GM12878 (cell line): ENCODE results near the gene AGBL5. TPM values are rescaled to one million over a fixed set of nuclear protein-coding genes. Genes with fewer than 3 reads are reported as not detected.

Experiments used
- ATAC-seq: fragments of 200-7000 bp; cut with Tn5 transposase; 3 replicates; pipeline ENCODE4 v1.9.1; 2020; ENCODE audit warnings: mild to moderate bottlenecking, moderate library complexity
- BruUV-seq: library from RNA; stranded (reverse); fragments of 400-500 nt; replicated peaks from 2 replicates; lab custom pipeline; 2021; lab: Mats Ljungman, UMichigan
- CTCF ChIA-PET: fragments of 300-600 bp; sonication (Branson Sonifier 250); formaldehyde crosslinking; extraction: SDS; loops from one replicate; lab custom pipeline; 2021; ENCODE audit warnings: inconsistent platforms; lab: Yijun Ruan, JAX
- POLR2A ChIA-PET: fragments of 350-600 bp; formaldehyde crosslinking; extraction: SDS; loops from one replicate; lab custom pipeline; 2021; ENCODE audit warnings: inconsistent platforms; lab: Charles Lee
- RAD21 ChIA-PET: fragments of 300-600 bp; sonication (Branson Sonifier 250); formaldehyde crosslinking; loops from one replicate; lab custom pipeline; 2023; ENCODE audit warnings: antibody characterized with exemption; ENCODE audit not compliant: unreplicated experiment; lab: Charles Lee
- SMC1A ChIA-PET: fragments of 300-600 bp; sonication (Branson Sonifier 250); formaldehyde crosslinking; loops from one replicate; lab custom pipeline; 2023; ENCODE audit not compliant: unreplicated experiment, uncharacterized antibody; lab: Charles Lee
- DNase-seq: peaks from one replicate; pipeline ENCODE4 v3.0.0-alpha.2; 2011; ENCODE audit warnings: low read depth, low spot score
- FAIRE-seq: peaks from 3 replicates; lab custom pipeline; 2011; peaks lifted over from hg19 to GRCh38; lab: Jason Lieb, UNC
- H2AFZ ChIP-seq: 2 replicates; pipeline ENCODE4 v1.6.0; 2011; ENCODE audit warnings: low read depth, low read length, control low read depth; ENCODE audit not compliant: control insufficient read depth
- H3K27ac ChIP-seq: 2 replicates; pipeline ENCODE4 v1.5.1; 2011; ENCODE audit warnings: control low read depth; ENCODE audit not compliant: control insufficient read depth, insufficient read depth
- H3K27me3 ChIP-seq, 2 experiments: replicated peaks in 1 of 2; 2 replicates each; pipeline versions ENCODE4 v1.6.0 to v1.6.1; 2011; ENCODE audit warnings: low read length in 1 of 2; ENCODE audit not compliant: control insufficient read depth in 2 of 2, insufficient read depth in 2 of 2
- H3K36me3 ChIP-seq, 2 experiments: 2 replicates each; pipeline ENCODE4 v1.5.1; 2011; ENCODE audit warnings: low read length in 1 of 2; ENCODE audit not compliant: control insufficient read depth in 2 of 2, insufficient read depth in 2 of 2
- H3K4me1 ChIP-seq: 2 replicates; pipeline ENCODE4 v1.6.1; 2011; ENCODE audit warnings: mild to moderate bottlenecking, low read length, moderate library complexity, mixed read lengths; ENCODE audit not compliant: control insufficient read depth, insufficient read depth
- H3K4me2 ChIP-seq: 2 replicates; pipeline ENCODE4 v1.6.0; 2011; ENCODE audit warnings: control low read depth; ENCODE audit not compliant: control insufficient read depth, insufficient read depth
- H3K4me3 ChIP-seq: fragments of 200-600 bp; sonication (generic); 2 replicates; pipeline ENCODE4 v1.5.1; 2016
- H3K79me2 ChIP-seq: 2 replicates; pipeline ENCODE4 v1.6.0; 2011; ENCODE audit warnings: low read length; ENCODE audit not compliant: control insufficient read depth, insufficient read depth
- H3K9ac ChIP-seq: 2 replicates; pipeline ENCODE4 v1.8.0; 2011; ENCODE audit warnings: low read length, control low read depth, mixed read lengths; ENCODE audit not compliant: control insufficient read depth, insufficient read depth
- H3K9me3 ChIP-seq: replicated peaks from 3 replicates; pipeline ENCODE4 v1.5.1; 2011; ENCODE audit warnings: mild to moderate bottlenecking, low read length; ENCODE audit not compliant: control insufficient read depth, insufficient read depth
- H4K20me1 ChIP-seq: 2 replicates; pipeline ENCODE4 v1.6.0; 2011; ENCODE audit not compliant: control insufficient read depth, insufficient read depth
- CBX5 ChIP-seq: sonication (generic); IDR thresholded peaks from 2 replicates; pipeline ENCODE4 v1.6.1; 2016; ENCODE audit warnings: low read depth, moderate library complexity, mild to moderate bottlenecking, inconsistent platforms
- CHD2 ChIP-seq: IDR thresholded peaks from 2 replicates; pipeline ENCODE4 v1.6.1; 2011; ENCODE audit warnings: low read depth, low read length, improper control_type of control experiment, borderline replicate concordance
- FOXM1 ChIP-seq: IDR thresholded peaks from 2 replicates; pipeline ENCODE4 v1.6.1; 2012; ENCODE audit warnings: low read depth, mild to moderate bottlenecking, inconsistent platforms, low read length, moderate library complexity
- GABPA ChIP-seq: IDR thresholded peaks from 2 replicates; pipeline ENCODE4 v1.6.1; 2014; ENCODE audit warnings: antibody characterized with exemption, low read depth, mild to moderate bottlenecking, inconsistent platforms
- JUNB ChIP-seq: IDR thresholded peaks from 2 replicates; pipeline ENCODE4 v1.6.1; 2016; ENCODE audit warnings: antibody characterized with exemption, mild to moderate bottlenecking
- LARP7 ChIP-seq: fragments of 450-650 bp; IDR thresholded peaks from 2 replicates; pipeline ENCODE4 v1.6.1; 2017; ENCODE audit warnings: mild to moderate bottlenecking
- MXI1 ChIP-seq: fragments of 150-350 bp; IDR thresholded peaks from 2 replicates; pipeline ENCODE4 v1.6.1; 2011; ENCODE audit warnings: low read depth, mild to moderate bottlenecking, inconsistent platforms, low read length, improper control_type of control experiment
- PAX8 ChIP-seq: fragments of 450-650 bp; IDR thresholded peaks from 2 replicates; pipeline ENCODE4 v1.6.1; 2017; ENCODE audit warnings: mild to moderate bottlenecking, moderate library complexity
- POLR2AphosphoS5 ChIP-seq: IDR thresholded peaks from 2 replicates; pipeline ENCODE4 v1.6.1; 2011; ENCODE audit warnings: mild to moderate bottlenecking, low read length, inconsistent platforms
- RAD51 ChIP-seq: fragments of 450-650 bp; IDR thresholded peaks from 2 replicates; pipeline ENCODE4 v1.6.1; 2016; ENCODE audit warnings: moderate library complexity, mild to moderate bottlenecking, inconsistent platforms
- RUNX3 ChIP-seq: IDR thresholded peaks from 2 replicates; pipeline ENCODE4 v1.6.1; 2012; ENCODE audit warnings: low read length, inconsistent platforms
- STAT3 ChIP-seq: IDR thresholded peaks from 2 replicates; pipeline ENCODE4 v1.6.1; 2011; ENCODE audit warnings: low read depth, low read length, improper control_type of control experiment
- YBX1 ChIP-seq: fragments of 450-650 bp; IDR thresholded peaks from 2 replicates; pipeline ENCODE4 v1.6.1; 2016; ENCODE audit warnings: antibody characterized with exemption
- ZNF384 ChIP-seq: IDR thresholded peaks from 2 replicates; pipeline ENCODE4 v1.6.1; 2012; ENCODE audit warnings: low read depth, mild to moderate bottlenecking, low read length, improper control_type of control experiment, borderline replicate concordance
- WGBS: methylation state at CpG from one replicate; pipeline ENCODE4 v1.1.6; 2016; ENCODE audit warnings: low lambda C conversion rate; ENCODE audit not compliant: insufficient replicate concordance, insufficient coverage; ENCODE audit errors: missing lambda C conversion rate; 5-methylcytosine and 5-hydroxymethylcytosine counted together
- in situ Hi-C: fragments of 300-500 bp; cut with MboI; formaldehyde crosslinking; loops from 9 replicates; pipeline ENCODE4 v1.14.3; 2018; ENCODE audit warnings: mixed read lengths
- intact Hi-C: fragments of 100-400 bp; cut with micrococcal nuclease; formaldehyde crosslinking; loops from one replicate; pipeline ENCODE4 v1.14.2; 2022; ENCODE audit not compliant: unreplicated experiment
- polyA plus RNA-seq, 11 experiments: library from polyadenylated mRNA; depleted of rRNA in 4 of 11; unstranded in 6 of 11; stranded (reverse) in 5 of 11; fragments of >200 nt; fragmentation: Nextera tagmentation in 4 of 11; fragmentation: Illumina TruSeq in 1 of 11; extraction: Ambion mirVana in 4 of 11; extraction: Trizol in 1 of 11; gene quantifications; 1 replicate in 1 of 11; 2 replicates in 10 of 11; pipeline versions ENCODE4 v1.2.1 to v1.2.3, GENCODE V29; 2011 to 2016; ENCODE audit warnings: inconsistent platforms in 2 of 11, missing spikeins in 2 of 11, low read depth in 1 of 11
- total RNA-seq, 4 experiments: library from RNA; depleted of rRNA in 3 of 4; stranded (reverse); fragments of >200 nt in 3 of 4; fragmentation: Illumina TruSeq in 1 of 4; extraction: Trizol in 1 of 4; gene quantifications; 2 replicates each; pipeline versions ENCODE4 v1.2.1 to v1.2.3, GENCODE V29; 2013 to 2021
- TF ChIP-seq, protein P1 (sequence below): IDR thresholded peaks from 2 replicates; pipeline ENCODE4 v1.6.1; 2011; ENCODE audit warnings: low read depth, low read length, improper control_type of control experiment, borderline replicate concordance
- TF ChIP-seq, protein P2 (sequence below): IDR thresholded peaks from 2 replicates; pipeline ENCODE4 v1.6.1; 2012; ENCODE audit warnings: low read depth, low read length, improper control_type of control experiment

The AGBL5 gene
- total and polyA plus RNA-seq, 10 of the 15 experiments (the other 5 are each of a cell fraction or from before 2014, with no cell fraction given): 1.9 to 28.5 (median 19.5) TPM

DNA sequence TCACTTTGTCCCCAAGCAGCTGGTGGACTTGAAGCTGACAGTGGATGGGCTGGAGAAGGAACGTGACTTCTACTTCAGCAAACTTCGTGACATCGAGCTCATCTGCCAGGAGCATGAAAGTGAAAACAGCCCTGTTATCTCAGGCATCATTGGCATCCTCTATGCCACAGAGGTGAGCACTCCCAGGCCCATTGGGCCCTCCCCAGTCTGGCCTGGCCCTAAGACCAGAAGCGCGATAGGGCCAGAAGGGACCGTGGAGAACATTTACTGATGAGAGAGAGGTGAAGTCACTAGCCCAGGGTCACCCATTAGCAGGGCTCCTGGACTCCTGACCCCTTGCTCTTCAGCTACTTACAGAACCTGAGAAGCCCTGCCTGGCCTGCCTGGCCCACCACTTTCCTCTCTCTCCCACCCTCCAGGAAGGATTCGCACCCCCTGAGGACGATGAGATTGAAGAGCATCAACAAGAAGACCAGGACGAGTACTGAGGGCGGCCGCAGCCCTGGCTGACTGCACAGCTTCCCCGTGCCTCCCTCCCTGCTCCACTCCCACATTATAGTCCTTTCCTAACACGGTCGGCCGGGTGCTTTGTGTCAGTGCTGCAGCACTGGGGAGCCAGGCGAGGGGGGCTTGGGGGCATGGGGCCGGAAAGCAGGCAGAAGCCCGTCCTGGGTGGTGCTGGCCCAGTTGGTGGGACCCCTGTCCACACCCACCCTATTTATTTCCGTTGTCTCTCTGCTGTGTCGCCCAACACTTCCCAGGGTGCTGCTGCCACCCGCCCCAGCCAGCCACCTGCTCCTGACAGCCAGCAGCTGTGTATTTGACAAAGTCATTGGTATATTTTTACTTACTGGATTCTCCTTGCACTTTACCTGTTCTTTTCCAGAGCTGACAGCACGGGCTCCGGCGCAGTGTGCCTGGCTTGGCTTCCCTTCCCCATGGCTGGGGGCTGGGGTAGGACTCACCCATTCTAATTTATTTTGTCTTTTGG, 25.3 kb upstream of the AGBL5 start:
- ChIA-PET RAD21 (interaction anchor here (1.2 kb wide), 1 partner anchor 24 kb away, joined by 3 read pairs; no protein-coding TSS in a partner anchor), CTCF (interaction anchor here (1.2 kb wide), 1 partner anchor 45 kb away, joined by 3 read pairs; no protein-coding TSS in a partner anchor)
- H3K27ac ChIP-seq: no peak overlapping the region
- TF ChIP-seq YBX1: no peak
- no peak for TF ChIP-seq ZNF384
- TF ChIP-seq CHD2: no peak
- TF ChIP-seq, protein P1, sequence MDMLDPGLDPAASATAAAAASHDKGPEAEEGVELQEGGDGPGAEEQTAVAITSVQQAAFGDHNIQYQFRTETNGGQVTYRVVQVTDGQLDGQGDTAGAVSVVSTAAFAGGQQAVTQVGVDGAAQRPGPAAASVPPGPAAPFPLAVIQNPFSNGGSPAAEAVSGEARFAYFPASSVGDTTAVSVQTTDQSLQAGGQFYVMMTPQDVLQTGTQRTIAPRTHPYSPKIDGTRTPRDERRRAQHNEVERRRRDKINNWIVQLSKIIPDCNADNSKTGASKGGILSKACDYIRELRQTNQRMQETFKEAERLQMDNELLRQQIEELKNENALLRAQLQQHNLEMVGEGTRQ: no peak
- no peak for TF ChIP-seq STAT3
- TF ChIP-seq JUNB: no peak
- no peak for TF ChIP-seq CBX5
- no peak for TF ChIP-seq MXI1
- no peak for TF ChIP-seq RUNX3
- no peak for TF ChIP-seq FOXM1
- no peak for TF ChIP-seq POLR2AphosphoS5
- TF ChIP-seq RAD51: no peak
- TF ChIP-seq LARP7: no peak
- TF ChIP-seq GABPA: no peak
- no peak for TF ChIP-seq PAX8
- TF ChIP-seq, protein P2, sequence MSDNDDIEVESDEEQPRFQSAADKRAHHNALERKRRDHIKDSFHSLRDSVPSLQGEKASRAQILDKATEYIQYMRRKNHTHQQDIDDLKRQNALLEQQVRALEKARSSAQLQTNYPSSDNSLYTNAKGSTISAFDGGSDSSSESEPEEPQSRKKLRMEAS: no peak
- TF ChIP-seq, all 136 proteins: peak for 0
- in situ Hi-C loops (no loop called here), intact Hi-C loops (no loop called here)
- no peaks in the 10 kb centered on the region for H4K20me1 ChIP-seq
- DNase-seq: no peak
- SMC1A ChIA-PET: interaction anchor here (0.9 kb wide), 1 partner anchor 9 kb away, joined by 3 read pairs; no protein-coding TSS in a partner anchor
- H3K9ac ChIP-seq: no peak overlapping the region
- 96% methylated on average over 22 of the region's 24 CpGs for WGBS
- POLR2A ChIA-PET: interaction anchor here (0.5 kb wide), 1 partner anchor 10 kb away, joined by 5 read pairs; no protein-coding TSS in a partner anchor
- peaks cover 3% of the 10 kb centered on the region for H3K4me1 ChIP-seq
- H3K79me2 ChIP-seq: no peaks in the 10 kb centered on the region; the same call in none of the 2 replicates
- H3K4me3 ChIP-seq: no peak overlapping the region
- H3K4me2 ChIP-seq: no peak overlapping the region
- BruUV-seq: no TSS peak
- H3K9me3 ChIP-seq: no peaks in the 10 kb centered on the region
- H3K27me3 ChIP-seq: no peaks in the 10 kb centered on the region
- H3K36me3 ChIP-seq: peaks cover 0 to 9% of the 10 kb centered on the region in 2 experiments; a peak in 3 of 4 replicates
- no peak overlapping the region for H2AFZ ChIP-seq
- ATAC-seq: no peak
- no peak for FAIRE-seq
